ENCODE measurements around the gene HAUS3. TPM values are rescaled to one million over a fixed set of nuclear protein-coding genes. Genes with fewer than 3 reads are reported as not detected.

The HAUS3 gene
- total RNA-seq, 4 donors from 2014 or later, result 9.9 to 14.1 (median 11.3) TPM

DNA sequence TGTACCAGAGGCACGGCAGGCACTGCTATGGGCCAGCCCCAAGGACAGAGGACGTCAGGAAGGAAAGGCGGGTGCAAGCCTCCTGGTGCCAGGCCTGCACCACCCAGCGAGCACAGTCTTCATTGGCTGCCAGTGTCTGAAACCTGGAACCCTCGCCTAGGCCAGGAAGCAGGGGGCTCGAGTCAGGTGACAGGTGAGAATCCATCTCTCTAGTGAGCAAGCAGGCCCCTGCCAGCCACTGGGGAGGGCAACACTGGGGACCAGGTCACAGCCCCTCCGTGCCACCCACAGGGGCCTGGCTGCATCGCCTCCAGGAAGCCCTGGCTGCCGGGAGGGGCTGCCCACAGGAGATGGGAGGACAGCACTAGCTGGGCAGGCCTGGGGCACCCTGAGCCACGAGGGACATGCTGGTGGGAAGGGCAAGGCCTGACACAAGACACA lies 6.9 kb upstream of the HAUS3 start:
- H3K4me1 ChIP-seq, result peaks cover 21 to 34% (median 23%) of the 10 kb centered on the region in 4 donors
- DNase-seq (ENCODE audit: extremely low spot score), result peak; percentile 77
- 56% methylated on average over 3 of the region's 10 CpGs for WGBS
- H3K9me3 ChIP-seq, result no peaks in the 10 kb centered on the region
- intact Hi-C loops (cut with DNase I), result no loop called here
- peaks cover 42 to 75% (median 73%) of the 10 kb centered on the region in 4 donors for H3K36me3 ChIP-seq
- no peak overlapping the region for H3K4me3 ChIP-seq
- no peak overlapping the region for H3K27ac ChIP-seq (replicated peaks in 1 of 4)
- H3K27me3 ChIP-seq, result no peaks in the 10 kb centered on the region
- TF ChIP-seq POLR2AphosphoS5 (IDR thresholded peaks at IDR 0.05), result no peak
- no peak for TF ChIP-seq EP300 (IDR thresholded peaks at IDR 0.05)
- no peak for TF ChIP-seq CTCF (IDR thresholded peaks at IDR 0.05)
- no peak for TF ChIP-seq POLR2A (IDR thresholded peaks at IDR 0.05; ENCODE audit: low read depth)

GRCh38 chr4:2248044-2248780 lies 6.3 kb upstream of the HAUS3 start:
- Histone ChIP-seq H3K27me3 (no peaks in the 10 kb centered on the region), H3K9me3 (no peaks in the 10 kb centered on the region), H3K36me3 (peaks cover 38 to 68% (median 66%) of the 10 kb centered on the region in 4 donors), H3K4me3 (no peak overlapping the region), H3K27ac (replicated peaks in 1 of 4) (no peak overlapping the region), H3K4me1 (peaks cover 18 to 34% (median 28%) of the 10 kb centered on the region in 4 donors)
- TF ChIP-seq POLR2AphosphoS5 (IDR thresholded peaks at IDR 0.05) (no peak), EP300 (IDR thresholded peaks at IDR 0.05) (no peak), POLR2A (IDR thresholded peaks at IDR 0.05; ENCODE audit: low read depth) (no peak), CTCF (IDR thresholded peaks at IDR 0.05) (no peak)
- 77% methylated on average over 19 of the region's 21 CpGs for WGBS
- peak; percentile 66 for DNase-seq (ENCODE audit: extremely low spot score)
- intact Hi-C loops (cut with DNase I), result no loop called here

DNA sequence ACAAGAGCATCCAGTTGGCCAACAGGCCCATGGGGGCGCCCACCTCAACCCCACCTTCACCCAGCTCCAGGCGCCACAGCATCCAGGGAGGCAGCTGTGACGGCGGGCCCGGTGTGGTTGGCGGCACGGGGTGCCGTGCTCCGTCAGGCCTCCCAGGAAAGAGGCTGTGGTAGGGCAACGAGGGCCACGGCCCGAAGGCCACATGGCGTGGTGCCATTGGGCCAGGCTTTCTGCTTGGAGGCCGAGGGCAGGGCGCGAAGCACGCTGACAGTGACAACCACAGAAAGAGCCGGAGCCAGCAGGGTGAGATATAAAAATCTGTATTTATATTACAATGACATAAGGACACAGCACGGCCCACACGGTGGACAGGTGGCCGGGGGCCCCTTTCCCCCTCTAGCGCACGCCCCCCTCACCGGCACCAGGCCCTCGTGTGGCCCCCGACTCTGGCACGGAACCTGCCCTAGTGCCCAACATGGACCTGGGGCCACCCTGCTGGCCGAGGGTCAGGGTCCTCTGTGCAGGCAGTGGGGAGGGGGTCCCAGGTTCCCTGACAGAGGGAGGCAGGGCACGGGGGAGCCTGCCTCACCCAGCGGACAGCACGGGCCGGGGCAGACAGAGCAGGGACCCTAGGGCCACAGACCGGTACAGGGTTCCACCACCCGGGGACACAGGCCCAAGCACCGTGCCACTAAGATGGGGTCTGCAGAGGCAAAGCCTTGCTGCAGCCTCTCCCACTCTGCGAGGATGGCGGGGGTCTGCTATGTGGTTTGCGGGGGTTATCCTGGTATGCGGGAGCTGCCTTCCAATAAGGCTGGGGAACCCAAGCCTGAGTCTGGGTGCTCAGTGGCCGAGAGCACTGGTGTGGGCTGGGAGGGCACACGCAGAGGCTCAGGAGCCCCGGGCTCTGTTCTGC lies 5.5 kb upstream of the HAUS3 start:
- Histone ChIP-seq H3K27ac (replicated peaks in 1 of 4) (no peak overlapping the region), H3K9me3 (no peaks in the 10 kb centered on the region), H3K36me3 (peaks cover 38 to 60% (median 58%) of the 10 kb centered on the region in 4 donors), H3K4me3 (no peak overlapping the region), H3K4me1 (peaks cover 17 to 38% (median 33%) of the 10 kb centered on the region in 4 donors), H3K27me3 (no peaks in the 10 kb centered on the region)
- peak; percentile 86 for DNase-seq (ENCODE audit: extremely low spot score)
- WGBS, result 90% methylated on average over 22 of the region's 42 CpGs
- intact Hi-C loops (cut with DNase I), result no loop called here
- TF ChIP-seq CTCF (IDR thresholded peaks at IDR 0.05), result no peak
- no peak for TF ChIP-seq POLR2A (IDR thresholded peaks at IDR 0.05; ENCODE audit: low read depth)
- TF ChIP-seq EP300 (IDR thresholded peaks at IDR 0.05), result no peak
- TF ChIP-seq POLR2AphosphoS5 (IDR thresholded peaks at IDR 0.05), result no peak

- TF ChIP-seq CTCF (IDR thresholded peaks at IDR 0.05), result no peak
- no peak for TF ChIP-seq EP300 (IDR thresholded peaks at IDR 0.05)
- TF ChIP-seq POLR2A (IDR thresholded peaks at IDR 0.05; ENCODE audit: low read depth), result no peak
- TF ChIP-seq POLR2AphosphoS5 (IDR thresholded peaks at IDR 0.05), result no peak
- WGBS, result 89% methylated on average over 17 of the region's 19 CpGs
- H3K27ac ChIP-seq (replicated peaks in 1 of 4), result peak overlapping the region in 1 of 4 donors; percentile 49
Observed at GRCh38 chr4:2246384-2247127, 4.6 kb upstream of the HAUS3 start.

More at GRCh38 chr4:2246384-2247127, 4.6 kb upstream of the HAUS3 start:
- Histone ChIP-seq H3K4me3 (no peak overlapping the region), H3K27me3 (no peaks in the 10 kb centered on the region), H3K36me3 (peaks cover 33 to 52% (median 50%) of the 10 kb centered on the region in 4 donors), H3K4me1 (peaks cover 19 to 42% (median 36%) of the 10 kb centered on the region in 4 donors), H3K9me3 (no peaks in the 10 kb centered on the region)
- intact Hi-C loops (cut with DNase I), result no loop called here
- no peak for DNase-seq (ENCODE audit: extremely low spot score)
